GM23248 (cell line): Measurements from ENCODE around the gene GPR82. TPM values are rescaled to one million over a fixed set of nuclear protein-coding genes. Genes with fewer than 3 reads are reported as not detected.

Experiments used
- DNase-seq: peaks from one replicate; pipeline ENCODE4 v3.0.0-alpha.2; 2015
- H2AFZ ChIP-seq: fragments of 200-600 bp; sonication (generic); 2 replicates; pipeline ENCODE4 v1.6.1; 2016; ENCODE audit warnings: antibody characterized with exemption
- H3F3A ChIP-seq: fragments of 200-600 bp; sonication (generic); 2 replicates; pipeline ENCODE4 v1.6.1; 2016; ENCODE audit warnings: mild to moderate bottlenecking, antibody characterized with exemption, mixed run types; ENCODE audit not compliant: insufficient read depth
- H3K27ac ChIP-seq: fragments of 200-600 bp; sonication (generic); 2 replicates; pipeline ENCODE4 v1.5.1; 2016; ENCODE audit warnings: mild to moderate bottlenecking
- H3K27me3 ChIP-seq: fragments of 200-600 bp; sonication (generic); replicated peaks from 2 replicates; pipeline ENCODE4 v1.6.1; 2016; ENCODE audit warnings: mild to moderate bottlenecking; ENCODE audit not compliant: insufficient read depth
- H3K36me3 ChIP-seq: fragments of 200-600 bp; sonication (generic); 2 replicates; pipeline ENCODE4 v1.6.1; 2016; ENCODE audit warnings: low read depth, mild to moderate bottlenecking
- H3K4me1 ChIP-seq: fragments of 200-600 bp; sonication (generic); 2 replicates; pipeline ENCODE4 v1.6.1; 2016; ENCODE audit warnings: mild to moderate bottlenecking; ENCODE audit not compliant: insufficient read depth
- H3K4me2 ChIP-seq: fragments of 200-600 bp; sonication (generic); one replicate; pipeline ENCODE4 v1.6.1; 2016; ENCODE audit warnings: mild to moderate bottlenecking; ENCODE audit not compliant: unreplicated experiment
- H3K4me3 ChIP-seq: fragments of 200-600 bp; sonication (generic); 2 replicates; pipeline ENCODE4 v1.5.1; 2016; ENCODE audit warnings: mild to moderate bottlenecking
- H3K79me2 ChIP-seq: fragments of 200-600 bp; sonication (generic); 2 replicates; pipeline ENCODE4 v1.6.1; 2016; ENCODE audit warnings: mild to moderate bottlenecking; ENCODE audit not compliant: insufficient read depth
- H3K9ac ChIP-seq: fragments of 200-600 bp; sonication (generic); 2 replicates; pipeline ENCODE4 v1.6.1; 2016; ENCODE audit warnings: mild to moderate bottlenecking
- H3K9me2 ChIP-seq: fragments of 200-600 bp; sonication (generic); 2 replicates; pipeline ENCODE4 v1.6.1; 2016; ENCODE audit warnings: mixed run types, mild to moderate bottlenecking, moderate library complexity; ENCODE audit not compliant: insufficient read depth
- H3K9me3 ChIP-seq: fragments of 200-600 bp; sonication (generic); one replicate; pipeline ENCODE4 v1.6.1; 2017; ENCODE audit warnings: low read depth
- H4K20me1 ChIP-seq: fragments of 200-600 bp; sonication (generic); 2 replicates; pipeline ENCODE4 v1.6.0; 2016; ENCODE audit not compliant: insufficient read depth
- EZH2 ChIP-seq: fragments of 200-600 bp; sonication (generic); IDR thresholded peaks from 2 replicates; pipeline ENCODE4 v1.6.1; 2018; ENCODE audit warnings: antibody characterized with exemption, mild to moderate bottlenecking; ENCODE audit not compliant: insufficient read depth, poor library complexity, severe bottlenecking
- EZH2phosphoT487 ChIP-seq: fragments of 200-600 bp; sonication (generic); IDR thresholded peaks from 2 replicates; pipeline ENCODE4 v1.6.1; 2018; ENCODE audit warnings: antibody characterized with exemption, moderate library complexity, mild to moderate bottlenecking, low read depth; ENCODE audit not compliant: insufficient read depth
- WGBS, 2 experiments: methylation state at CpG; one replicate each; pipeline ENCODE4 v1.1.6; 2015 to 2017; ENCODE audit warnings: low lambda C conversion rate in 2 of 2, low coverage in 1 of 2; ENCODE audit errors: missing lambda C conversion rate in 2 of 2; 5-methylcytosine and 5-hydroxymethylcytosine counted together
- in situ Hi-C: fragments of 300-500 bp; cut with MboI; formaldehyde crosslinking; loops from 2 replicates; pipeline ENCODE4 v1.15.0; 2020
- polyA plus RNA-seq: library from polyadenylated mRNA; unstranded; fragments of >200 nt; fragmentation: Nextera tagmentation; extraction: Ambion mirVana; gene quantifications from 2 replicates; pipeline ENCODE4 v1.2.1, GENCODE V29; 2016
- total RNA-seq: library from RNA; depleted of rRNA; stranded (reverse); fragments of >200 nt; shearing (Covaris generic); gene quantifications from 2 replicates; pipeline ENCODE4 v1.2.3, GENCODE V29; 2014

GPR82 gene
- total and polyA plus RNA-seq, 2 experiments from 2014 or later, result 0.13 TPM; not detected in 1

- H3K4me1 ChIP-seq, result no peaks in the 10 kb centered on the region
- H3K4me3 ChIP-seq, result no peak overlapping the region
- no peaks in the 10 kb centered on the region for H3K36me3 ChIP-seq
- in situ Hi-C loops, result no loop called here
- DNase-seq, result no peak
- H2AFZ ChIP-seq, result no peak overlapping the region
- no peaks in the 10 kb centered on the region for H3K79me2 ChIP-seq
- H3K27me3 ChIP-seq, result no peaks in the 10 kb centered on the region
- no peaks in the 10 kb centered on the region for H3K9me2 ChIP-seq
- no peak overlapping the region for H3K27ac ChIP-seq
- no peaks in the 10 kb centered on the region for H4K20me1 ChIP-seq
- no peaks in the 10 kb centered on the region for H3K9me3 ChIP-seq
- H3K4me2 ChIP-seq, result no peak overlapping the region
- WGBS, 2 experiments, result 94 to 97% methylated on average over 3 of the region's 3 CpGs
- TF ChIP-seq EZH2 (no peak), EZH2phosphoT487 (no peak)
- no peaks in the 10 kb centered on the region for H3F3A ChIP-seq
- no peak overlapping the region for H3K9ac ChIP-seq
These were observed 18.2 kb upstream of the GPR82 start for GRCh38 chrX:41705680-41706374.

- Histone ChIP-seq H2AFZ (no peak overlapping the region), H3K9ac (no peak overlapping the region), H3K4me1 (no peaks in the 10 kb centered on the region), H3F3A (no peaks in the 10 kb centered on the region), H3K9me2 (no peaks in the 10 kb centered on the region), H3K79me2 (no peaks in the 10 kb centered on the region), H3K4me3 (no peak overlapping the region), H4K20me1 (no peaks in the 10 kb centered on the region), H3K36me3 (no peaks in the 10 kb centered on the region), H3K27me3 (no peaks in the 10 kb centered on the region), H3K27ac (no peak overlapping the region), H3K9me3 (no peaks in the 10 kb centered on the region), H3K4me2 (no peak overlapping the region)
- DNase-seq, result no peak
- TF ChIP-seq EZH2phosphoT487, result no peak
- no peak for TF ChIP-seq EZH2
- 100% methylated on average over 1 of the region's 1 CpG for WGBS, 2 experiments
- in situ Hi-C loops, result no loop called here
These were observed 16.8 kb upstream of the GPR82 start for GRCh38 chrX:41707218-41707617.

GRCh38 chrX:41708486-41708885 is 15.5 kb upstream of the GPR82 start:
- in situ Hi-C loops, result no loop called here
- Histone ChIP-seq H3K79me2 (no peaks in the 10 kb centered on the region), H3K36me3 (no peaks in the 10 kb centered on the region)

GRCh38 chrX:41711021-41711667 is 12.8 kb upstream of the GPR82 start:
- Histone ChIP-seq H3K9ac (no peak overlapping the region), H3K36me3 (no peaks in the 10 kb centered on the region), H3K4me1 (no peaks in the 10 kb centered on the region), H2AFZ (no peak overlapping the region), H3K4me2 (no peak overlapping the region), H3K4me3 (no peak overlapping the region), H3K9me2 (no peaks in the 10 kb centered on the region), H3K79me2 (no peaks in the 10 kb centered on the region), H4K20me1 (no peaks in the 10 kb centered on the region), H3K27me3 (no peaks in the 10 kb centered on the region), H3K9me3 (no peaks in the 10 kb centered on the region), H3F3A (no peaks in the 10 kb centered on the region), H3K27ac (no peak overlapping the region)
- TF ChIP-seq EZH2phosphoT487 (no peak), EZH2 (no peak)
- no peak for DNase-seq
- in situ Hi-C loops, result no loop called here
- 97 to 100% methylated on average over 5 of the region's 5 CpGs for WGBS, 2 experiments

More at GRCh38 chrX:41708486-41708885, 15.5 kb upstream of the GPR82 start:
- Histone ChIP-seq H2AFZ (no peak overlapping the region), H3K9me3 (no peaks in the 10 kb centered on the region), H3K27ac (no peak overlapping the region), H3K4me3 (no peak overlapping the region), H3K9me2 (no peaks in the 10 kb centered on the region), H3K9ac (no peak overlapping the region), H4K20me1 (no peaks in the 10 kb centered on the region), H3K4me1 (no peaks in the 10 kb centered on the region), H3K4me2 (no peak overlapping the region), H3K27me3 (no peaks in the 10 kb centered on the region), H3F3A (no peaks in the 10 kb centered on the region)
- no peak for TF ChIP-seq EZH2
- no peak for TF ChIP-seq EZH2phosphoT487
- no peak for DNase-seq
- 44 to 50% methylated on average over 3 of the region's 3 CpGs for WGBS, 2 experiments
